Measurements from ENCODE around the gene ZNF76. TPM values are rescaled to one million over a fixed set of nuclear protein-coding genes. Genes with fewer than 3 reads are reported as not detected.
A peak's percentile ranks its signal among the peaks of the same experiment; 100 is the strongest.
"Not testable (repeated sequence)": the region's sequence is repeated elsewhere in the genome, so short reads cannot be mapped to it uniquely, and the experiment has no call there.

The ZNF76 gene
- total RNA-seq, 1 experiment from 2014 or later: 15.6 TPM

- no peaks in the 10 kb centered on the region for H3K36me3 ChIP-seq
- H3K4me1 ChIP-seq (replicated peaks): peaks cover 8% of the 10 kb centered on the region
- H3K27ac ChIP-seq: no peak overlapping the region
- H3K27me3 ChIP-seq (replicated peaks): peaks cover 12% of the 10 kb centered on the region
- peaks cover 3% of the 10 kb centered on the region; the same call in 1 of the 2 replicates for H3K9me3 ChIP-seq (replicated peaks)
- no peak for DNase-seq (ENCODE audit: low read depth in 1 of 2, low spot score in 2 of 2)
- H3K4me3 ChIP-seq: no peak overlapping the region
Observed at GRCh38 chr6:35321091-35321490, 61.6 kb downstream of the ZNF76 start.

GRCh38 chr6:35327349-35328027 is 68.0 kb downstream of the ZNF76 start:
- H3K27ac ChIP-seq: no peak overlapping the region
- H3K27me3 ChIP-seq (replicated peaks): no peaks in the 10 kb centered on the region
- no peaks in the 10 kb centered on the region for H3K9me3 ChIP-seq (replicated peaks)
- no peak overlapping the region for H3K4me3 ChIP-seq
- no peaks in the 10 kb centered on the region for H3K36me3 ChIP-seq
- DNase-seq (ENCODE audit: low read depth in 1 of 2, low spot score in 2 of 2): peak in 1 of 2 experiments; percentile 25
- H3K4me1 ChIP-seq (replicated peaks): peaks cover 3% of the 10 kb centered on the region; the same call in 1 of the 2 replicates

- no peak overlapping the region for H3K27ac ChIP-seq
- no peaks in the 10 kb centered on the region for H3K27me3 ChIP-seq (replicated peaks)
- no peak for DNase-seq (ENCODE audit: low read depth in 1 of 2, low spot score in 2 of 2)
- H3K4me3 ChIP-seq: no peak overlapping the region
- H3K4me1 ChIP-seq (replicated peaks): peaks cover 3% of the 10 kb centered on the region; the same call in 1 of the 2 replicates
- H3K36me3 ChIP-seq: no peaks in the 10 kb centered on the region
- H3K9me3 ChIP-seq (replicated peaks): no peaks in the 10 kb centered on the region
Observed at GRCh38 chr6:35328108-35328723, 68.7 kb downstream of the ZNF76 start.

- H3K27ac ChIP-seq; H3K4me3 ChIP-seq; H3K4me1 ChIP-seq (replicated peaks); H3K27me3 ChIP-seq (replicated peaks); H3K9me3 ChIP-seq (replicated peaks); DNase-seq (ENCODE audit: low read depth in 1 of 2, low spot score in 2 of 2); H3K36me3 ChIP-seq: not testable (repeated sequence)
Observed at GRCh38 chr6:35328965-35329364, 69.4 kb downstream of the ZNF76 start.

GRCh38 chr6:35330541-35331119 is 71.1 kb downstream of the ZNF76 start:
- no peaks in the 10 kb centered on the region for H3K36me3 ChIP-seq
- H3K9me3 ChIP-seq (replicated peaks): no peaks in the 10 kb centered on the region
- H3K4me1 ChIP-seq (replicated peaks): peaks cover 3% of the 10 kb centered on the region; the same call in 1 of the 2 replicates
- H3K27me3 ChIP-seq (replicated peaks): 0 out of 2 replicates have a peak, but pooled peaks cover 6% of the 10 kb centered on the region
- no peak overlapping the region for H3K27ac ChIP-seq
- DNase-seq (ENCODE audit: low read depth in 1 of 2, low spot score in 2 of 2): no peak
- H3K4me3 ChIP-seq: no peak overlapping the region

GRCh38 chr6:35332074-35332887 is 72.7 kb downstream of the ZNF76 start:
- H3K4me3 ChIP-seq; H3K36me3 ChIP-seq; H3K9me3 ChIP-seq (replicated peaks); H3K27me3 ChIP-seq (replicated peaks); H3K27ac ChIP-seq; H3K4me1 ChIP-seq (replicated peaks): not testable (repeated sequence)
- DNase-seq (ENCODE audit: low read depth in 1 of 2, low spot score in 2 of 2): peak; percentile 34 to 77

- no peak overlapping the region for H3K27ac ChIP-seq
- peaks cover 10% of the 10 kb centered on the region for H3K4me1 ChIP-seq (replicated peaks)
- peaks cover 24% of the 10 kb centered on the region for H3K36me3 ChIP-seq
- H3K9me3 ChIP-seq (replicated peaks): no peaks in the 10 kb centered on the region
- H3K27me3 ChIP-seq (replicated peaks): no peaks in the 10 kb centered on the region; the same call in 1 of the 2 replicates
- H3K4me3 ChIP-seq: no peak overlapping the region
- no peak for DNase-seq (ENCODE audit: low read depth in 1 of 2, low spot score in 2 of 2)
Observed at GRCh38 chr6:35341557-35341956, 82.0 kb downstream of the ZNF76 start.

GRCh38 chr6:35342258-35343091 is 82.9 kb downstream of the ZNF76 start, which contains the start of gene PPARD:
Gene PPARD (plus strand): TSS chr6:35342558. CDS start chr6:35411088, 68,530 bp downstream.
- H3K4me1 ChIP-seq (replicated peaks): peaks cover 10% of the 10 kb centered on the region
- H3K27me3 ChIP-seq (replicated peaks): no peaks in the 10 kb centered on the region; the same call in 1 of the 2 replicates
- peaks cover 32% of the 10 kb centered on the region for H3K36me3 ChIP-seq
- no peaks in the 10 kb centered on the region for H3K9me3 ChIP-seq (replicated peaks)
- peak within 1 kb of the TSS; percentile 49 for H3K27ac ChIP-seq
- peak; percentile 96 to 98 for DNase-seq (ENCODE audit: low read depth in 1 of 2, low spot score in 2 of 2)
- peak within 1 kb of the TSS; percentile 72 for H3K4me3 ChIP-seq

GRCh38 chr6:35343092-35343834 is 83.7 kb downstream of the ZNF76 start:
- Histone ChIP-seq H3K4me3 (peak overlapping the region; percentile 72), H3K36me3 (peaks cover 37% of the 10 kb centered on the region), H3K27me3 (replicated peaks) (no peaks in the 10 kb centered on the region; the same call in 1 of the 2 replicates), H3K27ac (peak overlapping the region; percentile 49), H3K9me3 (replicated peaks) (no peaks in the 10 kb centered on the region), H3K4me1 (replicated peaks) (peaks cover 10% of the 10 kb centered on the region)
- peak in 1 of 2 experiments; percentile 45 for DNase-seq (ENCODE audit: low read depth in 1 of 2, low spot score in 2 of 2)

- peaks cover 42% of the 10 kb centered on the region for H3K36me3 ChIP-seq
Observed at GRCh38 chr6:35343835-35344550, 84.5 kb downstream of the ZNF76 start.

More at GRCh38 chr6:35343835-35344550, 84.5 kb downstream of the ZNF76 start:
- Histone ChIP-seq H3K27me3 (replicated peaks) (no peaks in the 10 kb centered on the region; the same call in 1 of the 2 replicates), H3K4me1 (replicated peaks) (peaks cover 10% of the 10 kb centered on the region), H3K4me3 (peak overlapping the region; percentile 72), H3K9me3 (replicated peaks) (no peaks in the 10 kb centered on the region), H3K27ac (0 out of 2 replicates have a peak overlapping the region, but pooled peaks have one; percentile 49)
- no peak for DNase-seq (ENCODE audit: low read depth in 1 of 2, low spot score in 2 of 2)
